Measurements from ENCODE around the gene OTUD3.
"Not testable (repeated sequence)": the region's sequence is repeated elsewhere in the genome, so short reads cannot be mapped to it uniquely, and the experiment has no call there.

The OTUD3 gene

DNA sequence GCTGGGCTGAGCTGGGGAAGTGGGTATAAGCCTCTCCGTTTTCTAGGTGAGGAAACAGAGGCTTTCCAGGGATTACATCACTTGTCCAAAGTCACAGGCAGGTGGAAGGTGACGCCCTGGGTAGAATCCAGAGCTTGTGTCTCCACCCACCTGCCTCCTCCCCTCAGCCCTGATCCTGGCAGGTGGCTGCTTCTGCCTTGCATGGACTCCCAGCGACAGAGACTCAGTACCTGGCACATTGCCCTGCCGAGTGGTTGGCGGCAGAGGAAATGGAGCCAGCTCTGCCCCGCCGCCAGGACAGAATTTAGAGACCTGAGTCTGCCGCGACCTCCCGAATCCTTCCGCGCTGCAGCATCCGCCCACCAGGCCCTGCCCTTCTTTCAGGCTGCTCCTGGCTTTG, 39.1 kb downstream of the OTUD3 start:
- DNase-seq: no peak

DNA sequence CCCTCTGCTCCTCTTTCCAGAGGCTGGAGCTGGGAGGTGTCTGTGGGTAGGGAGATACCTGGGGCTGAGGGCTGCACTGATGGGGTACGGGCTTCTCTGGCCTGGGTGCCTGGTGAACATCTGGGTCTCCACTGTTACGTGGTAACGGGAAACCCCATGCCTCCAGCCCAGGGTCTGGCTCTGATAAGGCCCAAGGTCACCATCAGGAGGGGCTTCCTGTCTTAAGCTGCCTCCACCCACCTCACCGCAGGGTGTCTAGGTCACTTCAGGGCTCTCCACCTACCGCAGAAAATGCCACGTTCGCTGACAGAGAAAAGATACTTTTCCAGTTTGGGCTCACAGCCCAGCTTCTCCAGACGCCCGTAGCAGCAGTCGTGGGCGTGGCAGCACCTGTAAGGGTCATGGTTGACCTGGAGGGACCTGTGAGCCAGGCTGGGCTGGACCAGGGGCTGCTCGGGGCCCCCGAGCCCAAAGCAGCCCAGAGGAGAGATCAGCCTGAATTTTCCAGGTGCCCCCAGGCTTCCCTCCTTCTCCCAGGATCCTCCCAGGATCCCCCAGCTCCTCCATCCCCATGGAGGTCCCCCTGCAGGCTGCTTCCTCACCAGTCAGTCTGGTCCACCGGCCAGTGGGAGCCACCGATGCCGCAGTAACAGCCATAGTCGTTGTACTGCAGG, 40.0 kb downstream of the OTUD3 start:
- no peak for DNase-seq

DNA sequence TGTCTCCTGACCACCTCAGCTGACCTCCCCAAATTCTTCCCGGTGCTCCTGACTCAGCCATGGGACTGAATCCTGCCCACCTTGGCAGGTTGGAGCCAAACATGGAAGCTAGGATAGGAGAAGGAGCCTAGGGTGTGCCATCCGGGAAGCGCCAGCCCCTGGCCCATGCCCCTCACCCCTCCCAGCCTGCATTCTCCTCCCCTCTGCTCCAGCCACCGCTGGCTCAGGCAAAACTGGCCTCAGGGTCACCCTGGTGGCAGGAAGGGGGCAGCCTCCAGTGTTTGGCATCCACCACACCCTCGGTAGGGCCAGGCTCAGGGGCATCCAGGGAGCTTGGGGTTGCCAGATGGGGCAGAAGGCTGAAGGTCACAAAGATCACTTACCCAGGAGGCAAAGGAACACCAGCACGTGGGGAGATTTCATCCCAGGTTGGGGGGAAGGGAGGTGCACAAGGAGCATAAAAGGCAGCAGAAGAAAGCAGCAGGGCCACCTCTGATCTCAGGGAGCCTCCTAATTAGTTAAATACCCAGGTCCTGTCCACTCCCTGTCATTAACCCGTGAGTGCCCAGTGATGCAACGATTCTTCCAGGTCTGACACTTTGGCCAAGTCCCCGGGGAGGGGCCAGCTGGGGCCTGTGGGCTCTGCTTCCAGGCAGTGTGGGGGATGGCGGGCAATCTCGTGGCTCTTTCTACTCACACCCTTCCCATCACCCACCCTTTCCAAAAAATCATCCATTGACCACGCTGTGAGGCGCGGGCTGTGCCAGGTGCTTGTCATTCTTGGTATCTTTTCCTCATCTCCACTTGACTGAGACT, 41.1 kb downstream of the OTUD3 start, which contains the start of gene PLA2G2E:
PLA2G2E (minus strand) TSS at position 481 of the 816 bp plus-strand sequence; CDS start at position 423, 58 bp downstream.
- no peak for DNase-seq

DNA sequence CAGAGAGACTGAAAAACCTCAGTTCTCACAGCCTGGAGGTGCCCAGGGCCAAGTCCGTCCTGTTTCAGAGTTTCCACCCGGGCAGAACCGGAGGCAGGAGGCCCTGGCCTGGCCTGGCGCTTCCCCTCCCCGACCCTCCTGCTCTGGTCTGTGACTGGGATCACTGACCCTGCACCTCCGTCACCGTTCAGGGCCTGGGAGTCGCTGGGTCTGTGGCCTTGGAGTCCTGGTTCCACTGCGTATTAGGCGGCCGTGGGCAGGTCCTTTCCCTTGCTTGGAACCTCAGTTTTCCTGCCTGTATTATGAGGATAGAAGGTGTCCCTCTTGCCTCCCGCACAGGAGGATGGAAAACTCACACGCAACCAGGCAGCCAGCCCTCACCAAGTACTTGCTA, 41.8 kb downstream of the OTUD3 start:
- no peak for DNase-seq

DNA sequence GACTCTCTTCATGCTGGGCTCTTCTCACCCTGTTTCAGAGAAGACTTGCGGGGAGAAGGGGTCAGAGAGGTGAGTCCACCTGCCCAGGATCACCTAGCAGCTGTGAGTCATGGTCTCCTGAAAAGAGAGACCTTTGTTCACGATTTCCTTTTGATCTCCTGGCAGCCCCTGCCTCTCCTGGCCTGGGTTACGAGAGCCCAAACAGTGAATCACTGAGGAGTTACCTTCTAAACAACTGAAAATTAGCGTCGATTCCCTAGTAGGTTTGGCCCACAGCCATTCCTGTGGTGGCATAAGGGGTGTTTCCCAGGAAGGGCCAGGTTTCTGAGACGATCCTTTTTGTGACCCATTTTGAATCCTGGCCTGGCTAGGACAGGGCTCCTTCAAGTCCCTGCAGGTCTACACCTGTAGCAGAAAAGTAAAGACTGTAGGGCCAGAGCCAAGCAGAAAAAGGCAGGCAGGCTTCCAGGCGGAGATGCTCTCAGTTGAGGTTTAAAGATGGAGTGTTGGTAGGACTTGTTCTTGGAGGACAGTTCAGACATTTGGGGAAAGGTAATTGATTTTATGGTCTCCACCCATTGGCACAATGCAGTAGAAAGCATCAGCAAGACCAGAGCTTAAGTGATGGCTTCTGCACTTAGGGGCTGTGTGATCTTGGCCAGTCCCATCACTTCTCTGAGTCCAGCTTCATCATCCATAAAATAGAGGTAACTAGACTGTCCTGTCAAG, 43.3 kb downstream of the OTUD3 start:
- no peak for DNase-seq

DNA sequence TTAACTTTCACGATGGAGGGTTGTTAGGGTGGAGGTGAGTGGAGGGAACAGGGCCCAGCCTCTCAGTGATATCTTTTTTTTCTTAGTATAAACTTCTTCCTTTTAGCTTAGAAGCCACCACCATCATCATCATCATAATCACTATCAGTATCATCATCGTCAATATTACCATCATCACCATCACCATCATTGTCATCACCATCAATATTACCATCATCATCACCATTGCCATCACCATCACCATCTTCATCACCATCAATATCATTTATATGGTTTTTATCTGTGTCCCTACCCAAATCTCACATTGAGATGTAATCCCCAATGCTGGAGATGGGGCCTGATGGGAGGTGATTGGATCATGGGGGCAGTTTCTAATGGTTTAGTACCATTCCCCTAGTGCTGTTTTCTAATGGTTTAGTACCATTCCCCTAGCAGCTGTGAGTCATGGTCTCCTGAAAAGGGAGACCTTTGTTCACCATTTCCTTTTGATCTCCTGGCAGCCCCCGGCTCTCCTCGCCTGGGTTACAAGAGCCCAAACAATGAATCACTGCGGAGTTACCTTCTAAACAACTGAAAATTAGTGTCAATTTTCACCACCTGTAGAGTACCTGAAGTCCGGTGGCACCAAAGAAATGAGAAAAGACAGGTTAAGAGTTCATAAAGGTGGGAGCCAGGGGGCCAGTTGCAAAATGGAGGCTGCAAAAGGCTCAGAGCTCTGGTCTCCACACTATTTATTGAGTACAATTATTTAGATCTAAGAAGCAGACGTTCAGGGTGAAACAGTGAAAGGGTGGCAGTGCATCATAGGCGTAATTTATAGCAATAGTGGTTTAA, 44.3 kb downstream of the OTUD3 start:
- no peak for DNase-seq

DNA sequence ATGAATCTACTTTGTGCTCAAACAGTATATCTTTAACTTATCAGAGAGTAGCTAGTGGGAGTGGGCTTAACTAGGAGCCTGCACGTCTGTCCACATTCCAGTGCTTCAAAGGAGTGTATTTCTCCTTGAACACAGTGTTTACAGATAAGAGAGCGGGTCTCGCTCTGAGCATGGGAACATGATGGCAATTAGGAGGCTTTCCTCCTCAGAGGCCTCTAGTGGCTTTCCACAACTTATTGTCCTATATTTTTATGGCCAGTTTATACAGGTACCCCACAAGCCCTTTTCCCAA, 44.9 kb downstream of the OTUD3 start:
- not testable (repeated sequence) for DNase-seq

DNA sequence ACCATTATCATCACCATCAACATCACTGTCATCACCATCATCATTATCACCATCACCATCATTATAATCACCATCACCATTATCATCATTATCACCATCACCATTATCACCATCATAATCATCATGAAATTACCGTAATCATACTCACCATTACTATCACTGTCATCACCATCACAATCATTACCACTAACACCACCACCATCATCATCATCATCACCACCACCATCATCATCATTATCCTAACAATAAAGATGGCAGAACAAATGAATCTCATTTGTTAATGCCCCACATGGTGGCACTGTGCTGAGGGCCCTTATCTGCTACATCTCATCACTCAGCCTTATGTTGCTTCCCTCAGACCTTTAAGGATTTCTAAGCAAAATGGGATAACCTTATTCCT, 50.7 kb downstream of the OTUD3 start:
- no peak for DNase-seq

DNA sequence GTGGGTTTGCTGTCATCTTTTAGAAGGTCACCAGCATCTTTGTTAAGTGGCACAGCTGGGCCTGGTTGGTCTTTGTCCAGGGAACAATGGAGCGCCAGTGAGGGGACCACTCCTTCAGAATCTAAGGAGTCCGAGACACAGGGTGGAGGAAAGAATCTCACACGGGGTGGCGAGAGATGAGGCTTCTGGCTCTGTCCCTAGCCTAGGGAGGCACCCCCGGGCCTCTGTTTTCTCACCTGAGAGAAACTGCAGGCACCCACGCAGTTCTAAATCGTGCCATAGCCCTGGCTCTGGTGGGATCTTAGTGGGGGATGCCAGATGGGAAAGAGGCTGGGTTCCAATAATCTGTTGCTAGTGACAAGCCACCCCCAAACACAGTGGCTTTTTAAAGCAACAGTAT, 52.1 kb downstream of the OTUD3 start:
- no peak for DNase-seq

DNA sequence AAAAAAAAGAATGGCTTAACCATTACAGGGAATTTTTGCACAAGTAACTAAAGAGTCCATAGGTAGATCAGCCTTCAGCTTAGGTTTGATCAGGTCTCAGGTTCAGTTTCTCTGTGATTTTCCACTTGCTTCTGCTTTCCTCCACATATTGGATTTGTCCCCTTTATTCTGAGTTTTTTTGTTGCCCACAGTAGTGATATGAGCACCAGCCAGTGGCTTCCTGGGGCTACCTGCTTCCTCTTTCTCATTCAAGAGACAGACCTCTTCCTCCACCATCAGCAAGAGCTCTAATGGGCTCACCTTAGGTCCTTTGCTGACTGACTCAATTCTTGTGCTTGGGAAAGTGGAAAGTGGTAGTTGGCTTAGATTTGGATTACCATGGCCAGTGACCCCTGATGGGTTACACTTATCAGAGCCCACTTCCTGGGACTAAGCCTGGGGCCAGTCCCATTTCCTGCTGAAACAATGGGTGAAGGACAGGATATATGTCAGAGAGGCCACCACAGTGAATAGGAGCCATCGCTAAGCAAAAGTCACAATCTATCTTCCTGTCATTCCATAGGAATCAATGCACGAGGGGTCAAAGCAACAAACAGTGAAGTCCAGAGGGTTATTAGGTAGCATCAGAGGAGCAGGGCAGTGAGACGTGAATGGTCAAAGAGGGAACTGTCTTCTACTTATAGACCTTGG, 54.0 kb downstream of the OTUD3 start:
- DNase-seq: no peak

DNA sequence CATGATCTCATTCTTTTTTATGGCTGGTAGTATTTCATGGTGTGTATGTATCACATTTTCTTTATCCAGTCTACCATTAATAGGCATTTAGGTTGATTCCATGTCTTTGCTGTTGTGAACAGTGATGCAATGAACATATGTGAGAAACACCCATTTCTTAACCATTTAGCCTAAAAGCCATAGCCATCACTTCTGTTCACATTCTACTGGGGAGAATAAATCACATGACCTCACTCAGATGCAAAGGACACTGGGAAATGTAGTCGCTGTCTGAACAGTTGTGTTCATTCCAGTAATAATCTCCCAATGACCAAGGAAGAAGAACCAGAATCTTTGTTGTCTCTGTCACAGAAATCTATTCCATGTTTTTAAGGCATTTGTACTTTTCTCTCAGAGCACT, 56.3 kb downstream of the OTUD3 start:
- DNase-seq: no peak

DNA sequence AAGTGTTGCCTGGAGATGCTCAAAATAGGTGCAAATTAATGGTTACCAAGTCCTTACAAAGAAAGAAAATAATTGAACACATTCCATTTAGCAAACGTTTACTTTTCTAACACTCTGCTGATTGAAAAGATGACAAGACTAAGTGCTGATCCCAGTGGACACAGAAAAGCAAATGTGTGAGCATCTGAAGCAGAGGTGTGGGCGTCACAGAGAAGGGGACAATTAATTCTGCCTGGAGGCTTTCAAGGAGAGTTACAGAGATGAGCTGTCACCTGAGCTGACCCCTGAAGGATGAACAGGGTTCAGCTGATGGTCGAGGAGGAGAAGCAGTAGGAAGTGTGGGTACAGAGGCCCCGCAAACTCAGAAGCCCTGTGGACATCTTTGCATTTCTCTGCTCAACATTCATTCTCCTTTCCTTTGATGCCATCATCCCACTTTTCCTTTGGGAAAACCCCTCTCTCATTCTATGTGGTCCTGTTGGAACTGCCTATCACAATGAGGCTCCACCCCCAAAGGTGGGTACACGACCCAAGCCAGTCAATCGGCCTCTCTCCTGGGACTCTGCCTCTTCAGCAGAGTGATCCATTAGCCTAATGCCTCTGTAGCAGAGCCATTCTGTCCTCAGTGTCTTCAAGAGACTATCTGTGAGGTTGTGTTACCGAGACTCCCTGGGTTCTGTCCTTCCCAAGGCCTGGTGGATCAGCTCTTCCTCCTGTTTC, 58.5 kb downstream of the OTUD3 start:
- no peak for DNase-seq

DNA sequence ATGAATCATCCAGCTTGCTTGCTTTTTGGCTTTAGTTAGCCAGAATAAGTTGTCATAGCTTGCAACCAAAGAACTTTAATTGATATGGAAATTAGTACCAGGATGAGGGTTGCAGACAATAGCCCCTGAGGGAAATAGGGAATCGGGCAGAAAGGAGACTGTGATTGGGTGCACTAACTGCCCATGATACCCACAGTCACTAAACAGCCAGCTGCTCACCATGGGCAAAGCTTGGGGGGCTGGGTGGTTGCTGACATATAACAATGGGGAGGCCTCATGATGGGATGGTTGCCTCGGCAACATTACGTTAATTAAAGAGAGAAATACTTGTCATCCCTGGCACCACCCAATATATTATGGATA, 59.0 kb downstream of the OTUD3 start:
- DNase-seq: no peak

DNA sequence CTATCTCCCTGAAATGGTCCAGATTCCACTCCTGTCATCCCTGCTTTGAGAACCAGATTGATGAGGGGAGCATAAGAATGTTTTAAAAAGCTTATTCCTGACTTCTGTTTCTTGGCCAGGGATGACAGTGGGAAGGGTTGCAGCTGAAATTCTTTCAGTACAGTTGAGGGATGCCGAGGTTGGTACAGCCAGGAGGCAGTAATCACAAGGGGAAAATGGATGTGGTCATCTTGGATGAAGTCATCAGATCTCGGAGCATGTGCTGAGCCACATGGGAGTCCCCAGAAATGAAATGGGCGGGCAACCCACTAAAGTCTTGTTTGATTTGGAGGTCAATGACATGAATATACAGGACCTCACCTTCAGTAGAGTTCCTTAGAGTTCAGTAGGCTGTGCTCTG, 59.9 kb downstream of the OTUD3 start:
- no peak for DNase-seq

DNA sequence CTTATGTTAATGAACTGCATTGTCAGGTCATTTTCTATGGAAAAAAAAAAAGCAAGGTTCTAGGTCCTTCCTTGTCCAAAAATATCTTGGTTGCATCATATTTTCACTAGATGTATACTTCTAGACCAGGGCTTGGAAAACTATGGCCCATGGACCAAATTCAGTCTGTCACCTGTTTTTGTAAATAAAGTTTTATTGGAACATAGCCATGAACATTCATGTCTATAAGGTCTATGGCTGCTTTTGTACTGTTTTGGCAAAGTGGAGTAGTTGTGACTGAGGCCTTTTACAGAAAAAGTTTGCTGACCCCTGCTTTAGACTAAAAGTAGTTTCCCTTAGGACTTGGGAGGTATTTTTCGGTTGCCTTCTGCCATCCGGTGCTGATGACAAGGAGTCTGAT, 60.5 kb downstream of the OTUD3 start:
- no peak for DNase-seq

DNA sequence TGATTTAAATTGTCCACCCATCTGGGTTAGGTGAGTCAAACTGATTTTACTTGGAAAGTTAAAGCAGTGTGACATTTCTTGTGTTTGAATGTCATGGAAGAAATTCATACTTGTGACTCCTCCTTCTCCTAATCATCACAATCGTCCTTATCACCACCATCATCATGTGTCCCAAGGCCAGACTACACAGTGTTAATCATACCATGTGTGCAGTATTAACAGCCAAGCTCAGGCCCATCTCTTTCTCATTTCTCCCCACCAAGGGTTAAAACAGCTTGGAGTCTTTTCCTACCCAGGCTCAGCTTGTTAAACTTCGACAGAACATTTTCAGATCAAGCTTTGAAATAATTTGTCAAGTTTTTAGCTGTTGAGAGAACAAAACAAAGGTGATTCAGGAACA, 63.7 kb downstream of the OTUD3 start:
- DNase-seq: no peak

DNA sequence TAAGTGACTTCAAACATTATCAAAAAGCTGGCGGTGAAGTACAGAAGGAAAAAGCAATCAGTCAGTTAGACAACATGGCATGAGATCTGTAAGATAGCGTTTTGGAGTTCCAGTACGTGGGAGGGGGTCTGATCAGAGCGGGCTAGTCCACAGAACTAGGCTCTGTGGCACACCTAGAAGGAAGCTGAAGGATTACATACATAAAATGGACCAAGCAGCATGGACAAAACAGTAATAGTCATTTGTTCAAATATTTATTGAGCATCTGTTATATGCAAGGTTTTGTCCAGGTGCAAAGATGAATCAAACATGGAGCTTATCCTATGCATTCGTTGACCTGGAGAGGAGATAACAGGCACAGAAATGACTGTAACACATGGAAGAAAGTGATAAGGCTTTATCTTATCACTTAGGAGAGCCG, 64.1 kb downstream of the OTUD3 start:
- no peak for DNase-seq

DNA sequence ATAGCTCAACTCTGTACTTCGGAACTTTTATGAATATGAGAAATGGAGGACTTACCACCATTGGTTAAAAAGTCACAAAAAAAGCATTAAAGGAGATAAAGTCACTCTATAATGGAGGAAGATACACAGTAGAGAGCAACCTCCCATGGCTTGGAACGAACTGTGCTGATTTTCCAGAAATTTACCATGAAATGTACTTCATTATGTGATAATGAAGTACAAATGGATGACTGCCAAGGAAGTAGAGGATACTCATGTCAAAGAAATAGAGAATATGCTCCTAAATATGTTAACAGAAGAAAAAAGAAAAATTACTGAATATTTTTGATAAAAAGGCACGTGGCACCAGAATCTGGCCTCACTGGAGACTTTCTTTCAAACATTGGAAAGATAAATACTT, 64.8 kb downstream of the OTUD3 start:
- DNase-seq: no peak

DNA sequence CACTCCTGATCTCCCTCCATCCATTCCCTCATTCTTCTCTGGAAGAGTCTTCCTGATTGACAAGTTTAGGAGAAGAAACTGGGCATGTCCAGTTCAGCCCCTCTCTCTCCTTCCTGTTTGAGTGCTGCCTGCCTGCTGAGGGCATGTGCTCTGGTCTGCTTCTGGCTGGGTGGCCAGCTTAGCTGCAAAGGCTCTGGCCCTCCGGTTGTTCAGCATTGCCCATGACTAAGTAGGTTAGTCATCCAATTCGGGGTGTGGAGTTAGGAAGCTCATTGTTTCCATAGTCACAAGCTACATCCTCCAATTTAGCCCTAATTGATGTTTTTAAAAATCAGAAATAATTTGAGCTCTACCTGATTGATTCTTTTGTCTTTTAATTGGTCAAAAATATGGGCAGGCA, 66.8 kb downstream of the OTUD3 start:
- DNase-seq: no peak

DNA sequence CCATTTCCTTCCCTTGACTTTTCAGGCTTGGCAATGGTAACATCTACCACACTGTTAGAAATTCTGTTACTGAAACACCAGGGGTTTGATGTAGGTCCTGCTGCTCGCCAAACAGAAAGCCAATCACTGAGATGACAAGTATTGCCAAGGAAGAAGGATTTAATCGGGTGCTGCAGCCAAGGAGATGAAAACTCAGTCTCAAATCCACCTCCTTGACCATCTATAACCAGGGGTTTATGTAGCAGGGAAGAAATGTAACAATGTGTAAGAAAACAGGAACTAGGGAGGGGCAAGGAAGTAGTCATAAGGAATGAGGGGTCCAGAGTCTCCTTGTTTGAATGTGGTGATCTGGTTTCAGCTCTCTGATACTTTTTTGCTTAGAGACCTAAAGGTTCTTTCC, 71.9 kb downstream of the OTUD3 start:
- DNase-seq: no peak

DNA sequence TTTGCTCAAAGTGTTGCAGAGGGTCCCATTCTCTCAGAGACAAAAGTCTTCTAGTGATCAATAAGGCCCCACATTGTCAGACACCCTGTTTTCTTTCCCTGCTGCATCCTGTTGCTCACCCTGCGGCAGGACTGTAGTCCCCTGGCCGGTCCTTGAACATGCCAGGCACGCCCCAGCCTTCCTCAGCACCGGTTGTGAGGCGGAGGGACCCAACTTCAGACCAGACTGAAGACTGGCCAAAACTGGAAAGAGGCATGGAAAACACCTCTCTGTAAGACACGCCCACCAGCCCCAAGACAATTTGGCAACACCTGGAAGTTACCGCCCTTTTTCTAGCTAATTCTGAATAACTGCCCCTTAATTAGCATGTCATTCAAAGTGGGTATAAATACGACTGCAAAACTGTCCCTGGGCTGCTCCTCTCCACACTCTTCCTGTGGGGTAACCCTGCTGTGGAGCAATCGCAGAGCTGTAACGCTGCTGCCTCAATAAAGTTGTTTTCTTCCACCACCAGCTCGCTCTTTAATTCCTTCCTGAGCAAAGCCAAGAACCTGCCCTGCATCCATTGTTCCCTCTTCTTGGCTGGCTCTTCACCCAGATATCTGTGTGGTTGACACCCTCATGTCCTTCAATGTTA, 73.5 kb downstream of the OTUD3 start:
- DNase-seq: no peak
